Measurements from ENCODE around the gene IQSEC1. TPM values are rescaled to one million over a fixed set of nuclear protein-coding genes. Genes with fewer than 3 reads are reported as not detected.

Gene IQSEC1
- total RNA-seq, 1 donor from 2014 or later = 211 TPM

- H3K4me3 Mint-ChIP-seq (ENCODE audit: unreplicated experiment) = peak overlapping the region; percentile 96
- peaks cover 48% of the 10 kb centered on the region for H3K9me3 Mint-ChIP-seq (ENCODE audit: unreplicated experiment)
- TF ChIP-seq CTCF (IDR thresholded peaks at IDR 0.05; ENCODE audit: partially characterized antibody, unreplicated experiment) = no peak
- H3K27ac Mint-ChIP-seq (ENCODE audit: unreplicated experiment) = peak overlapping the region; percentile 99
- peaks cover 81% of the 10 kb centered on the region for H3K4me1 Mint-ChIP-seq (ENCODE audit: low read depth, unreplicated experiment)
- H3K36me3 Mint-ChIP-seq (ENCODE audit: unreplicated experiment) = no peaks in the 10 kb centered on the region
- peaks cover 42% of the 10 kb centered on the region for H3K27me3 Mint-ChIP-seq (ENCODE audit: unreplicated experiment)
- DNase-seq = no peak
Observed at GRCh38 chr3:12963922-12964701, 109.1 kb downstream of the IQSEC1 start.

- Mint-ChIP-seq H3K9me3 (ENCODE audit: unreplicated experiment) (peaks cover 47% of the 10 kb centered on the region), H3K27ac (ENCODE audit: unreplicated experiment) (peak overlapping the region; percentile 99), H3K36me3 (ENCODE audit: unreplicated experiment) (no peaks in the 10 kb centered on the region), H3K4me3 (ENCODE audit: unreplicated experiment) (peak overlapping the region; percentile 26), H3K27me3 (ENCODE audit: unreplicated experiment) (peaks cover 42% of the 10 kb centered on the region), H3K4me1 (ENCODE audit: low read depth, unreplicated experiment) (peaks cover 81% of the 10 kb centered on the region)
- TF ChIP-seq CTCF (IDR thresholded peaks at IDR 0.05; ENCODE audit: partially characterized antibody, unreplicated experiment) = no peak
- DNase-seq = no peak
Observed at GRCh38 chr3:12963231-12963896, 109.9 kb downstream of the IQSEC1 start.

GRCh38 chr3:12962292-12962691 lies 110.9 kb downstream of the IQSEC1 start:
- peak overlapping the region; percentile 19 for H3K27ac Mint-ChIP-seq (ENCODE audit: unreplicated experiment)
- H3K4me3 Mint-ChIP-seq (ENCODE audit: unreplicated experiment) = peak overlapping the region; percentile 26
- peaks cover 87% of the 10 kb centered on the region for H3K4me1 Mint-ChIP-seq (ENCODE audit: low read depth, unreplicated experiment)
- H3K36me3 Mint-ChIP-seq (ENCODE audit: unreplicated experiment) = no peaks in the 10 kb centered on the region
- DNase-seq = no peak
- peaks cover 39% of the 10 kb centered on the region for H3K27me3 Mint-ChIP-seq (ENCODE audit: unreplicated experiment)
- peaks cover 52% of the 10 kb centered on the region for H3K9me3 Mint-ChIP-seq (ENCODE audit: unreplicated experiment)
- TF ChIP-seq CTCF (IDR thresholded peaks at IDR 0.05; ENCODE audit: partially characterized antibody, unreplicated experiment) = no peak

- no peak for TF ChIP-seq CTCF (IDR thresholded peaks at IDR 0.05; ENCODE audit: partially characterized antibody, unreplicated experiment)
- Mint-ChIP-seq H3K4me3 (ENCODE audit: unreplicated experiment) (peak overlapping the region; percentile 26), H3K9me3 (ENCODE audit: unreplicated experiment) (peaks cover 51% of the 10 kb centered on the region), H3K27me3 (ENCODE audit: unreplicated experiment) (peaks cover 38% of the 10 kb centered on the region), H3K36me3 (ENCODE audit: unreplicated experiment) (no peaks in the 10 kb centered on the region), H3K4me1 (ENCODE audit: low read depth, unreplicated experiment) (peaks cover 87% of the 10 kb centered on the region), H3K27ac (ENCODE audit: unreplicated experiment) (peak overlapping the region; percentile 39)
- DNase-seq = no peak
Observed at GRCh38 chr3:12961697-12962036, 111.6 kb downstream of the IQSEC1 start.

Measured in glutamatergic neuron (in vitro differentiated cells).